NCI-H2081 treated with DMSO at 0.1 percent for 48 hours (cell line): ENCODE measurements around the gene GPR75.

Experiments
- DNase-seq: peaks from one replicate; lab custom pipeline; 2025; lab: John Stamatoyannopoulos, UW

Gene GPR75

GRCh38 chr2:53859206-53860181 lies at the start of gene GPR75:
TSS of gene GPR75 (minus strand) at chr2:53859967. CDS start at chr2:53854756, 5,211 bp downstream.
- DNase-seq, result no peak

- DNase-seq, result no peak
These were observed 47.8 kb upstream of the GPR75 start for GRCh38 chr2:53907582-53907981.

- no peak for DNase-seq
These were observed 45.6 kb upstream of the GPR75 start for GRCh38 chr2:53905396-53905795.

GRCh38 chr2:53903011-53903410 lies 43.2 kb upstream of the GPR75 start:
- DNase-seq, result no peak

- DNase-seq, result no peak
These were observed 41.4 kb upstream of the GPR75 start for GRCh38 chr2:53901192-53901591.

- DNase-seq, result no peak
These were observed 37.1 kb upstream of the GPR75 start for GRCh38 chr2:53896864-53897263.

- no peak for DNase-seq
These were observed 26.9 kb upstream of the GPR75 start for GRCh38 chr2:53886406-53887280.

- DNase-seq, result no peak
These were observed 25.1 kb upstream of the GPR75 start for GRCh38 chr2:53884883-53885282.

GRCh38 chr2:53881986-53882385 lies 22.2 kb upstream of the GPR75 start:
- DNase-seq, result no peak

- no peak for DNase-seq
These were observed 21.6 kb upstream of the GPR75 start for GRCh38 chr2:53881360-53881759.

GRCh38 chr2:53880756-53881155 lies 21.0 kb upstream of the GPR75 start:
- DNase-seq, result no peak

GRCh38 chr2:53877556-53877955 lies 17.8 kb upstream of the GPR75 start:
- no peak for DNase-seq

- no peak for DNase-seq
These were observed 17.3 kb upstream of the GPR75 start for GRCh38 chr2:53877112-53877511.

- DNase-seq, result no peak
These were observed 14.7 kb upstream of the GPR75 start for GRCh38 chr2:53874401-53874950.

- DNase-seq, result no peak
These were observed 8.0 kb upstream of the GPR75 start for GRCh38 chr2:53867773-53868172.

- DNase-seq, result no peak
These were observed 7.4 kb upstream of the GPR75 start for GRCh38 chr2:53867169-53867568.

- DNase-seq, result no peak
These were observed 6.2 kb upstream of the GPR75 start for GRCh38 chr2:53865962-53866361.

- DNase-seq, result no peak
These were observed 5.5 kb upstream of the GPR75 start for GRCh38 chr2:53865264-53865663.

GRCh38 chr2:53863538-53864227 lies 3.9 kb upstream of the GPR75 start:
- no peak for DNase-seq

GRCh38 chr2:53861824-53862223 lies 2.1 kb upstream of the GPR75 start:
- no peak for DNase-seq

GRCh38 chr2:53856272-53856671 lies 3.5 kb downstream of the GPR75 start:
- DNase-seq, result no peak

- DNase-seq, result no peak
These were observed 5.1 kb downstream of the GPR75 start for GRCh38 chr2:53854678-53855077.
